ENCODE measurements around the gene TBATA.

Gene TBATA

GRCh38 chr10:70779088-70779487 is 6.1 kb downstream of the TBATA start:
- no peak for TF ChIP-seq GATA3 (IDR thresholded peaks at IDR 0.05; ENCODE audit: low read depth, low read length)
- TF ChIP-seq GATA2 (IDR thresholded peaks at IDR 0.05; ENCODE audit: low read depth, low read length), result no peak

GRCh38 chr10:70778267-70778924 is 6.8 kb downstream of the TBATA start:
- no peak for TF ChIP-seq GATA3 (IDR thresholded peaks at IDR 0.05; ENCODE audit: low read depth, low read length)
- TF ChIP-seq GATA2 (IDR thresholded peaks at IDR 0.05; ENCODE audit: low read depth, low read length), result no peak

- TF ChIP-seq GATA2 (IDR thresholded peaks at IDR 0.05; ENCODE audit: low read depth, low read length), result no peak
- no peak for TF ChIP-seq GATA3 (IDR thresholded peaks at IDR 0.05; ENCODE audit: low read depth, low read length)
Measured at GRCh38 chr10:70777063-70777875, 7.9 kb downstream of the TBATA start.

- TF ChIP-seq GATA3 (IDR thresholded peaks at IDR 0.05; ENCODE audit: low read depth, low read length) (no peak), GATA2 (IDR thresholded peaks at IDR 0.05; ENCODE audit: low read depth, low read length) (no peak)
Measured at GRCh38 chr10:70776455-70777005, 8.6 kb downstream of the TBATA start.

GRCh38 chr10:70775679-70776454 is 9.3 kb downstream of the TBATA start:
- TF ChIP-seq GATA3 (IDR thresholded peaks at IDR 0.05; ENCODE audit: low read depth, low read length) (no peak), GATA2 (IDR thresholded peaks at IDR 0.05; ENCODE audit: low read depth, low read length) (no peak)

GRCh38 chr10:70774810-70775678 is 10.1 kb downstream of the TBATA start:
- TF ChIP-seq GATA2 (IDR thresholded peaks at IDR 0.05; ENCODE audit: low read depth, low read length) (no peak), GATA3 (IDR thresholded peaks at IDR 0.05; ENCODE audit: low read depth, low read length) (no peak)

- TF ChIP-seq GATA2 (IDR thresholded peaks at IDR 0.05; ENCODE audit: low read depth, low read length), result no peak
- TF ChIP-seq GATA3 (IDR thresholded peaks at IDR 0.05; ENCODE audit: low read depth, low read length), result no peak
Measured at GRCh38 chr10:70773965-70774809, 11.0 kb downstream of the TBATA start.

GRCh38 chr10:70773461-70773860 is 11.7 kb downstream of the TBATA start:
- TF ChIP-seq GATA2 (IDR thresholded peaks at IDR 0.05; ENCODE audit: low read depth, low read length) (no peak), GATA3 (IDR thresholded peaks at IDR 0.05; ENCODE audit: low read depth, low read length) (no peak)

- TF ChIP-seq GATA2 (IDR thresholded peaks at IDR 0.05; ENCODE audit: low read depth, low read length) (no peak), GATA3 (IDR thresholded peaks at IDR 0.05; ENCODE audit: low read depth, low read length) (no peak)
Measured at GRCh38 chr10:70772627-70773026, 12.6 kb downstream of the TBATA start.

GRCh38 chr10:70771311-70772194 is 13.6 kb downstream of the TBATA start:
- TF ChIP-seq GATA3 (IDR thresholded peaks at IDR 0.05; ENCODE audit: low read depth, low read length), result no peak
- TF ChIP-seq GATA2 (IDR thresholded peaks at IDR 0.05; ENCODE audit: low read depth, low read length), result no peak

GRCh38 chr10:70770001-70770400 is 15.2 kb downstream of the TBATA start:
- TF ChIP-seq GATA3 (IDR thresholded peaks at IDR 0.05; ENCODE audit: low read depth, low read length) (no peak), GATA2 (IDR thresholded peaks at IDR 0.05; ENCODE audit: low read depth, low read length) (no peak)

All from SH-SY5Y (cell line).